ENCODE results near the gene PEX19. TPM values are rescaled to one million over a fixed set of nuclear protein-coding genes. Genes with fewer than 3 reads are reported as not detected.

The PEX19 gene
- polyA plus RNA-seq, 1 of the 3 experiments (the other 2 are of a cell fraction) = 31.4 TPM

DNA sequence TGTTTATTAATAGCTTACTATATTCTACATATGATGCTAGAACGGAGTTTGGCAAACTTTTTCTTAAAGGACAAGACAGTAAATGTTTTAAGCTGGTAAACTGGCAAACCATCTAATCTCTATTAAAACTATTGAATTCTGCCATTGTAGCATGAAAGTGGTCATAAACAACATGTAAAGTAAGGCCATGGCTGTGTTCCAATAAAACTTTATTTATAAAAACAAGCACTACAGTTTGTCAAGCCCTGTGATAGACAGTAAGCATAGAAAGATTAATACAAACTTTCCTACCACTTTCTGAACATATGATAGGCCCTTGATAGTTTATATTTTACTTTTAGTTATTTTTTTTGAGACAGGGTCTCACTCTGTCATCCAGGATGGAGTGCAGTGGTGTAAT, 57.4 kb downstream of the PEX19 start:
- H3K9me2 ChIP-seq = no peaks in the 10 kb centered on the region
- DNase-seq = no peak
- no peak overlapping the region for H3K27ac ChIP-seq (ENCODE audit: low read depth in 2 of 2, low read length in 1 of 2)
- H4K20me1 ChIP-seq (ENCODE audit: insufficient read depth) = no peaks in the 10 kb centered on the region
- no peaks in the 10 kb centered on the region for H3K9me3 ChIP-seq
- no peak overlapping the region for H3K9ac ChIP-seq
- no peak overlapping the region for H3K4me2 ChIP-seq
- ChIA-PET POLR2A (no interaction called here), CTCF (interaction anchor here (0.8 to 4.8 kb wide), 5 partner anchors 15 to 127 kb away, joined by 3 to 29 read pairs (median 11); no protein-coding TSS in a partner anchor)
- no peaks in the 10 kb centered on the region for H3K79me2 ChIP-seq (ENCODE audit: insufficient read depth)
- H3K36me3 ChIP-seq (replicated peaks in 1 of 2; ENCODE audit: control insufficient read depth in 1 of 2, insufficient read depth in 2 of 2, low read length in 1 of 2) = peaks cover 52 to 80% of the 10 kb centered on the region in 2 experiments
- TF ChIP-seq NRF1 (IDR thresholded peaks at IDR 0.05; ENCODE audit: low read depth, low read length) = no peak
- TF ChIP-seq, protein P1, sequence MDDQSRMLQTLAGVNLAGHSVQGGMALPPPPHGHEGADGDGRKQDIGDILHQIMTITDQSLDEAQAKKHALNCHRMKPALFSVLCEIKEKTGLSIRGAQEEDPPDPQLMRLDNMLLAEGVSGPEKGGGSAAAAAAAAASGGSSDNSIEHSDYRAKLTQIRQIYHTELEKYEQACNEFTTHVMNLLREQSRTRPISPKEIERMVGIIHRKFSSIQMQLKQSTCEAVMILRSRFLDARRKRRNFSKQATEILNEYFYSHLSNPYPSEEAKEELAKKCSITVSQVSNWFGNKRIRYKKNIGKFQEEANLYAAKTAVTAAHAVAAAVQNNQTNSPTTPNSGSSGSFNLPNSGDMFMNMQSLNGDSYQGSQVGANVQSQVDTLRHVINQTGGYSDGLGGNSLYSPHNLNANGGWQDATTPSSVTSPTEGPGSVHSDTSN (IDR thresholded peaks at IDR 0.05) = no peak
- no peak for TF ChIP-seq FOXJ3 (CRISPR knock-in tag; IDR thresholded peaks at IDR 0.05)
- TF ChIP-seq ELF1 (IDR thresholded peaks at IDR 0.05) = no peak
- no peak for TF ChIP-seq TEAD4 (IDR thresholded peaks at IDR 0.05; ENCODE audit: borderline replicate concordance, insufficient read depth)
- TF ChIP-seq POLR2AphosphoS5 (IDR thresholded peaks at IDR 0.05; ENCODE audit: low read depth, low read length) = no peak
- TF ChIP-seq, protein P2, sequence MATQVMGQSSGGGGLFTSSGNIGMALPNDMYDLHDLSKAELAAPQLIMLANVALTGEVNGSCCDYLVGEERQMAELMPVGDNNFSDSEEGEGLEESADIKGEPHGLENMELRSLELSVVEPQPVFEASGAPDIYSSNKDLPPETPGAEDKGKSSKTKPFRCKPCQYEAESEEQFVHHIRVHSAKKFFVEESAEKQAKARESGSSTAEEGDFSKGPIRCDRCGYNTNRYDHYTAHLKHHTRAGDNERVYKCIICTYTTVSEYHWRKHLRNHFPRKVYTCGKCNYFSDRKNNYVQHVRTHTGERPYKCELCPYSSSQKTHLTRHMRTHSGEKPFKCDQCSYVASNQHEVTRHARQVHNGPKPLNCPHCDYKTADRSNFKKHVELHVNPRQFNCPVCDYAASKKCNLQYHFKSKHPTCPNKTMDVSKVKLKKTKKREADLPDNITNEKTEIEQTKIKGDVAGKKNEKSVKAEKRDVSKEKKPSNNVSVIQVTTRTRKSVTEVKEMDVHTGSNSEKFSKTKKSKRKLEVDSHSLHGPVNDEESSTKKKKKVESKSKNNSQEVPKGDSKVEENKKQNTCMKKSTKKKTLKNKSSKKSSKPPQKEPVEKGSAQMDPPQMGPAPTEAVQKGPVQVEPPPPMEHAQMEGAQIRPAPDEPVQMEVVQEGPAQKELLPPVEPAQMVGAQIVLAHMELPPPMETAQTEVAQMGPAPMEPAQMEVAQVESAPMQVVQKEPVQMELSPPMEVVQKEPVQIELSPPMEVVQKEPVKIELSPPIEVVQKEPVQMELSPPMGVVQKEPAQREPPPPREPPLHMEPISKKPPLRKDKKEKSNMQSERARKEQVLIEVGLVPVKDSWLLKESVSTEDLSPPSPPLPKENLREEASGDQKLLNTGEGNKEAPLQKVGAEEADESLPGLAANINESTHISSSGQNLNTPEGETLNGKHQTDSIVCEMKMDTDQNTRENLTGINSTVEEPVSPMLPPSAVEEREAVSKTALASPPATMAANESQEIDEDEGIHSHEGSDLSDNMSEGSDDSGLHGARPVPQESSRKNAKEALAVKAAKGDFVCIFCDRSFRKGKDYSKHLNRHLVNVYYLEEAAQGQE (IDR thresholded peaks at IDR 0.05; ENCODE audit: low read depth, low read length) = no peak
- TF ChIP-seq EZH2phosphoT487 (IDR thresholded peaks at IDR 0.05; ENCODE audit: borderline replicate concordance, low read depth) = no peak
- TF ChIP-seq RXRA (IDR thresholded peaks at IDR 0.05; ENCODE audit: borderline replicate concordance, low read depth) = no peak
- no peaks in the 10 kb centered on the region for H3F3A ChIP-seq (replicated peaks; ENCODE audit: insufficient read depth)
- 95% methylated on average over 1 of the region's 1 CpG for WGBS (ENCODE audit: low lambda C conversion rate)
- H3K4me1 ChIP-seq (ENCODE audit: control insufficient read depth in 1 of 2, insufficient read depth in 2 of 2, low read depth in 1 of 2, low read length in 1 of 2) = no peaks in the 10 kb centered on the region
- H2AFZ ChIP-seq (ENCODE audit: low read depth) = no peak overlapping the region
- H3K27me3 ChIP-seq (ENCODE audit: insufficient read depth) = no peaks in the 10 kb centered on the region
- H3K4me3 ChIP-seq (ENCODE audit: low read depth in 2 of 2, low read length in 1 of 2) = no peak overlapping the region

DNA sequence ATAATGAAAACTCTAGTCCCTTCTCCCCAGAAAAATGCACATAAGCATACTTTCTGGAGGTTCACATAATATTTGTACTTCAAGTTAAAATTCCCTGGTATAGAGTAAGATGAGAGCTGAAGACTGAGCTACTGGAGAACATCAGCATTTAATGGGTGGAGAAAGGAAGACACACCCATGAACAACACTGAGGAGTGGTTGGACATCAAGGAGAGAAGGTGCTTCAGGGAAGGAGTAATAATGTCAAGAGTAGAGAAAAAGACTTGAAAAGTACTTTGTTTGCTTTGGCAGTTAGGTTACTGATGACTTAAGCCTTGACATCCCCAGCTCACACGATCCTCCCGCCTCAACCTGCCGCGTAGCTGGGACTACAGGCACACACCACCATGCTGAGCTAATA, 57.9 kb downstream of the PEX19 start:
- ChIA-PET POLR2A (no interaction called here), CTCF (interaction anchor here (0.8 to 4.8 kb wide), 4 partner anchors 15 to 126 kb away, joined by 3 to 29 read pairs (median 18); no protein-coding TSS in a partner anchor)
- Histone ChIP-seq H3K27me3 (ENCODE audit: insufficient read depth) (no peaks in the 10 kb centered on the region), H3K4me1 (ENCODE audit: control insufficient read depth in 1 of 2, insufficient read depth in 2 of 2, low read depth in 1 of 2, low read length in 1 of 2) (no peaks in the 10 kb centered on the region), H3K36me3 (replicated peaks in 1 of 2; ENCODE audit: control insufficient read depth in 1 of 2, insufficient read depth in 2 of 2, low read length in 1 of 2) (peaks cover 52 to 85% of the 10 kb centered on the region in 2 experiments), H2AFZ (ENCODE audit: low read depth) (no peak overlapping the region), H3K4me2 (no peak overlapping the region), H3K9me2 (no peaks in the 10 kb centered on the region), H3K79me2 (ENCODE audit: insufficient read depth) (no peaks in the 10 kb centered on the region), H3K27ac (ENCODE audit: low read depth in 2 of 2, low read length in 1 of 2) (no peak overlapping the region), H3K9me3 (no peaks in the 10 kb centered on the region), H3K9ac (no peak overlapping the region), H4K20me1 (ENCODE audit: insufficient read depth) (no peaks in the 10 kb centered on the region), H3K4me3 (ENCODE audit: low read depth in 2 of 2, low read length in 1 of 2) (no peak overlapping the region), H3F3A (replicated peaks; ENCODE audit: insufficient read depth) (no peaks in the 10 kb centered on the region)
- DNase-seq = no peak
- no peak for TF ChIP-seq RAD21 (IDR thresholded peaks at IDR 0.05; ENCODE audit: low read length)
- no peak for TF ChIP-seq SIN3A (IDR thresholded peaks at IDR 0.05; ENCODE audit: borderline replicate concordance, low read depth, low read length)
- no peak for TF ChIP-seq FOSL2 (IDR thresholded peaks at IDR 0.05; ENCODE audit: borderline replicate concordance, low read depth)
- no peak for TF ChIP-seq EZH2phosphoT487 (IDR thresholded peaks at IDR 0.05; ENCODE audit: borderline replicate concordance, low read depth)
- 98% methylated on average over 4 of the region's 4 CpGs for WGBS (ENCODE audit: low lambda C conversion rate)

Small RNA genes lying within 50 kb of the gene (small RNA-seq; reads per million reads assigned to genes)
- gene RF00019 = 0 reads per million in 7 experiments

Other genes starting within 250 kb of the PEX19 start
- 0.03 TPM in 1 of 2 replicates, not detected in the other for gene KCNJ10, start 215.0 kb downstream of the PEX19 start, polyA plus RNA-seq (2012; rRNA removed)
- gene KCNJ9, start 203.6 kb downstream of the PEX19 start, polyA plus RNA-seq (2012; rRNA removed) = 0.02 and 0.05 TPM in 2 replicates
- gene IGSF8, start 186.5 kb downstream of the PEX19 start, polyA plus RNA-seq (2012; rRNA removed) = 67.9 and 70.7 TPM in 2 replicates
- gene ATP1A2, start 169.4 kb downstream of the PEX19 start, polyA plus RNA-seq (2012; rRNA removed) = 0.07 and 0.10 TPM in 2 replicates
- not detected in 2 replicates for gene ATP1A4, start 133.5 kb downstream of the PEX19 start, polyA plus RNA-seq (2012; rRNA removed)
- gene CASQ1, start 94.6 kb downstream of the PEX19 start, polyA plus RNA-seq (2012; rRNA removed) = 0.08 and 0.18 TPM in 2 replicates
- 322 and 382 TPM in 2 replicates for gene PEA15, start 79.7 kb downstream of the PEX19 start, polyA plus RNA-seq (2012; rRNA removed)
- 108 and 150 TPM in 2 replicates for gene DCAF8, start 22.6 kb downstream of the PEX19 start, polyA plus RNA-seq (2012; rRNA removed)
- 91.4 and 122 TPM in 2 replicates for gene COPA, start 58.1 kb upstream of the PEX19 start, polyA plus RNA-seq (2012; rRNA removed)
- 165 and 226 TPM in 2 replicates for gene NCSTN, start 58.2 kb upstream of the PEX19 start, polyA plus RNA-seq (2012; rRNA removed)
- 0.16 and 0.18 TPM in 2 replicates for gene NHLH1, start 81.9 kb upstream of the PEX19 start, polyA plus RNA-seq (2012; rRNA removed)
- 13.4 and 17.5 TPM in 2 replicates for gene VANGL2, start 115.4 kb upstream of the PEX19 start, polyA plus RNA-seq (2012; rRNA removed)
- not detected in 2 replicates for gene SLAMF6, start 238.1 kb upstream of the PEX19 start, polyA plus RNA-seq (2012; rRNA removed)

Measured in SK-N-SH (cell line).